Neutrophil (primary cell): ENCODE results near the gene RPL36AL.
"Not testable (repeated sequence)": the region's sequence is repeated elsewhere in the genome, so short reads cannot be mapped to it uniquely, and the experiment has no call there.

Source experiments
- H3K27ac ChIP-seq: fragments of 200-600 bp; sonication (generic); 2 replicates; pipeline ENCODE4 v1.5.1; 2016; ENCODE audit warnings: mild to moderate bottlenecking, moderate library complexity
- H3K27me3 ChIP-seq: fragments of 200-600 bp; sonication (generic); 2 replicates; pipeline ENCODE4 v1.6.0; 2016; ENCODE audit warnings: mild to moderate bottlenecking
- H3K36me3 ChIP-seq: fragments of 200-600 bp; sonication (generic); 2 replicates; pipeline ENCODE4 v1.5.1; 2017
- H3K4me1 ChIP-seq, 2 experiments: fragments of 200-600 bp in 1 of 2; sonication (generic) in 1 of 2; 1 replicate in 1 of 2; 2 replicates in 1 of 2; pipeline versions ENCODE4 v1.5.1 to v1.6.1; 2013 to 2016; ENCODE audit warnings: low read depth in 1 of 2, low read length in 1 of 2, mild to moderate bottlenecking in 1 of 2, moderate library complexity in 1 of 2; ENCODE audit not compliant: control insufficient read depth in 1 of 2, insufficient read depth in 1 of 2
- H3K4me3 ChIP-seq, 2 experiments: fragments of 200-600 bp in 1 of 2; sonication (generic) in 1 of 2; 1 replicate in 1 of 2; 2 replicates in 1 of 2; pipeline ENCODE4 v1.5.1; 2013 to 2016; ENCODE audit warnings: low read depth in 1 of 2, low read length in 1 of 2, mild to moderate bottlenecking in 1 of 2, moderate library complexity in 1 of 2
- H3K9me3 ChIP-seq: fragments of 200-600 bp; sonication (generic); 2 replicates; pipeline ENCODE4 v1.5.1; 2016
- CTCF ChIP-seq: fragments of 200-600 bp; sonication (generic); IDR thresholded peaks from 2 replicates; pipeline ENCODE4 v1.5.1; 2016; ENCODE audit warnings: antibody characterized with exemption

Gene RPL36AL

GRCh38 chr14:49621114-49621881, 872 bp upstream of the RPL36AL start:
- no peak for TF ChIP-seq CTCF
- Histone ChIP-seq H3K4me1 (peaks cover 38 to 39% of the 10 kb centered on the region in 2 experiments), H3K27ac (peak overlapping the region; percentile 95), H3K27me3 (no peaks in the 10 kb centered on the region), H3K9me3 (no peaks in the 10 kb centered on the region), H3K36me3 (peaks cover 19% of the 10 kb centered on the region), H3K4me3 (peak overlapping the region; percentile 87 to 89)

GRCh38 chr14:49619730-49620129, 696 bp downstream of the RPL36AL start:
- Histone ChIP-seq H3K36me3 (peaks cover 24% of the 10 kb centered on the region), H3K27ac (peak overlapping the region; percentile 95), H3K9me3 (no peaks in the 10 kb centered on the region), H3K27me3 (no peaks in the 10 kb centered on the region), H3K4me1 (peaks cover 38 to 39% of the 10 kb centered on the region in 2 experiments), H3K4me3 (peak overlapping the region; percentile 87 to 89)
- TF ChIP-seq CTCF, result no peak

GRCh38 chr14:49619273-49619672, 1.2 kb downstream of the RPL36AL start:
- Histone ChIP-seq H3K27ac (peak overlapping the region; percentile 95), H3K4me3 (peak overlapping the region; percentile 87 to 89), H3K4me1 (peaks cover 38 to 39% of the 10 kb centered on the region in 2 experiments), H3K36me3 (peaks cover 24% of the 10 kb centered on the region)
- H3K27me3 ChIP-seq, H3K9me3 ChIP-seq: not testable (repeated sequence)

- Histone ChIP-seq H3K27ac (peak overlapping the region; percentile 46), H3K4me3 (no peak overlapping the region), H3K27me3 (no peaks in the 10 kb centered on the region), H3K4me1 (peaks cover 34% of the 10 kb centered on the region in 2 experiments), H3K9me3 (no peaks in the 10 kb centered on the region), H3K36me3 (peaks cover 24% of the 10 kb centered on the region)
- no peak for TF ChIP-seq CTCF
Observed at GRCh38 chr14:49617852-49618519, 2.4 kb downstream of the RPL36AL start.

GRCh38 chr14:49615776-49616175, 4.7 kb downstream of the RPL36AL start:
- H3K27me3 ChIP-seq, result no peaks in the 10 kb centered on the region
- no peak for TF ChIP-seq CTCF
- no peak overlapping the region for H3K27ac ChIP-seq
- H3K36me3 ChIP-seq, result peaks cover 28% of the 10 kb centered on the region
- no peak overlapping the region for H3K4me3 ChIP-seq
- peaks cover 16% of the 10 kb centered on the region in 2 experiments for H3K4me1 ChIP-seq
- no peaks in the 10 kb centered on the region for H3K9me3 ChIP-seq

GRCh38 chr14:49614196-49614595, 6.2 kb downstream of the RPL36AL start:
- Histone ChIP-seq H3K36me3 (peaks cover 25% of the 10 kb centered on the region), H3K4me3 (no peak overlapping the region), H3K27me3 (no peaks in the 10 kb centered on the region), H3K9me3 (no peaks in the 10 kb centered on the region), H3K27ac (no peak overlapping the region), H3K4me1 (peaks cover 7 to 8% of the 10 kb centered on the region in 2 experiments)
- no peak for TF ChIP-seq CTCF
